GM12878 (cell line): Measurements from ENCODE around the gene HS1BP3. TPM values are rescaled to one million over a fixed set of nuclear protein-coding genes. Genes with fewer than 3 reads are reported as not detected.

Experiments
- ATAC-seq: fragments of 200-7000 bp; cut with Tn5 transposase; 3 replicates; pipeline ENCODE4 v1.9.1; 2020; ENCODE audit warnings: mild to moderate bottlenecking, moderate library complexity
- BruUV-seq: library from RNA; stranded (reverse); fragments of 400-500 nt; replicated peaks from 2 replicates; lab custom pipeline; 2021; lab: Mats Ljungman, UMichigan
- CTCF ChIA-PET: fragments of 300-600 bp; sonication (Branson Sonifier 250); formaldehyde crosslinking; extraction: SDS; loops from one replicate; lab custom pipeline; 2021; ENCODE audit warnings: inconsistent platforms; lab: Yijun Ruan, JAX
- POLR2A ChIA-PET: fragments of 350-600 bp; formaldehyde crosslinking; extraction: SDS; loops from one replicate; lab custom pipeline; 2021; ENCODE audit warnings: inconsistent platforms; lab: Charles Lee
- RAD21 ChIA-PET: fragments of 300-600 bp; sonication (Branson Sonifier 250); formaldehyde crosslinking; loops from one replicate; lab custom pipeline; 2023; ENCODE audit warnings: antibody characterized with exemption; ENCODE audit not compliant: unreplicated experiment; lab: Charles Lee
- SMC1A ChIA-PET: fragments of 300-600 bp; sonication (Branson Sonifier 250); formaldehyde crosslinking; loops from one replicate; lab custom pipeline; 2023; ENCODE audit not compliant: unreplicated experiment, uncharacterized antibody; lab: Charles Lee
- DNase-seq: peaks from one replicate; pipeline ENCODE4 v3.0.0-alpha.2; 2011; ENCODE audit warnings: low read depth, low spot score
- FAIRE-seq: peaks from 3 replicates; lab custom pipeline; 2011; peaks lifted over from hg19 to GRCh38; lab: Jason Lieb, UNC
- H2AFZ ChIP-seq: 2 replicates; pipeline ENCODE4 v1.6.0; 2011; ENCODE audit warnings: low read depth, low read length, control low read depth; ENCODE audit not compliant: control insufficient read depth
- H3K27ac ChIP-seq: 2 replicates; pipeline ENCODE4 v1.5.1; 2011; ENCODE audit warnings: control low read depth; ENCODE audit not compliant: control insufficient read depth, insufficient read depth
- H3K27me3 ChIP-seq, 2 experiments: replicated peaks in 1 of 2; 2 replicates each; pipeline versions ENCODE4 v1.6.0 to v1.6.1; 2011; ENCODE audit warnings: low read length in 1 of 2; ENCODE audit not compliant: control insufficient read depth in 2 of 2, insufficient read depth in 2 of 2
- H3K36me3 ChIP-seq, 2 experiments: 2 replicates each; pipeline ENCODE4 v1.5.1; 2011; ENCODE audit warnings: low read length in 1 of 2; ENCODE audit not compliant: control insufficient read depth in 2 of 2, insufficient read depth in 2 of 2
- H3K4me1 ChIP-seq: 2 replicates; pipeline ENCODE4 v1.6.1; 2011; ENCODE audit warnings: mild to moderate bottlenecking, low read length, moderate library complexity, mixed read lengths; ENCODE audit not compliant: control insufficient read depth, insufficient read depth
- H3K4me2 ChIP-seq: 2 replicates; pipeline ENCODE4 v1.6.0; 2011; ENCODE audit warnings: control low read depth; ENCODE audit not compliant: control insufficient read depth, insufficient read depth
- H3K4me3 ChIP-seq: fragments of 200-600 bp; sonication (generic); 2 replicates; pipeline ENCODE4 v1.5.1; 2016
- H3K79me2 ChIP-seq: 2 replicates; pipeline ENCODE4 v1.6.0; 2011; ENCODE audit warnings: low read length; ENCODE audit not compliant: control insufficient read depth, insufficient read depth
- H3K9ac ChIP-seq: 2 replicates; pipeline ENCODE4 v1.8.0; 2011; ENCODE audit warnings: low read length, control low read depth, mixed read lengths; ENCODE audit not compliant: control insufficient read depth, insufficient read depth
- H3K9me3 ChIP-seq: replicated peaks from 3 replicates; pipeline ENCODE4 v1.5.1; 2011; ENCODE audit warnings: mild to moderate bottlenecking, low read length; ENCODE audit not compliant: control insufficient read depth, insufficient read depth
- H4K20me1 ChIP-seq: 2 replicates; pipeline ENCODE4 v1.6.0; 2011; ENCODE audit not compliant: control insufficient read depth, insufficient read depth
- EP300 ChIP-seq, 2 experiments: fragments of 150-350 bp in 1 of 2; IDR thresholded peaks; 2 replicates each; pipeline ENCODE4 v1.6.1; 2011 to 2012; ENCODE audit warnings: low read depth in 2 of 2, low read length in 2 of 2, borderline replicate concordance in 1 of 2, improper control_type of control experiment in 1 of 2, inconsistent platforms in 1 of 2; ENCODE audit not compliant: control insufficient read depth in 1 of 2
- HCFC1 ChIP-seq: fragments of 150-350 bp; IDR thresholded peaks from 2 replicates; pipeline ENCODE4 v1.6.1; 2014; ENCODE audit warnings: low read length
- MTA2 ChIP-seq: fragments of 450-650 bp; IDR thresholded peaks from 2 replicates; pipeline ENCODE4 v1.6.1; 2016; ENCODE audit warnings: low read depth, mild to moderate bottlenecking, moderate library complexity
- NFIC ChIP-seq: IDR thresholded peaks from 2 replicates; pipeline ENCODE4 v1.6.1; 2012; ENCODE audit warnings: low read depth, mild to moderate bottlenecking, inconsistent platforms, low read length, moderate library complexity
- NFYA ChIP-seq: IDR thresholded peaks from 2 replicates; pipeline ENCODE4 v1.6.1; 2011; ENCODE audit warnings: low read depth, mild to moderate bottlenecking, low read length, improper control_type of control experiment, borderline replicate concordance
- RCOR1 ChIP-seq: conservative IDR thresholded peaks from 2 replicates; pipeline ENCODE4 v1.6.1; 2012; ENCODE audit warnings: low read depth, low read length, improper control_type of control experiment
- RFX5 ChIP-seq: IDR thresholded peaks from 2 replicates; pipeline ENCODE4 v1.6.1; 2011; ENCODE audit warnings: low read depth, low read length, improper control_type of control experiment
- STAT3 ChIP-seq: IDR thresholded peaks from 2 replicates; pipeline ENCODE4 v1.6.1; 2011; ENCODE audit warnings: low read depth, low read length, improper control_type of control experiment
- TAF1 ChIP-seq: IDR thresholded peaks from 2 replicates; pipeline ENCODE4 v1.6.1; 2011; ENCODE audit warnings: mild to moderate bottlenecking, low read depth, low read length, borderline replicate concordance
- TCF3 ChIP-seq: IDR thresholded peaks from 2 replicates; pipeline ENCODE4 v1.6.1; 2012; ENCODE audit warnings: low read depth, mild to moderate bottlenecking, low read length, borderline replicate concordance; ENCODE audit not compliant: insufficient read depth
- WGBS: methylation state at CpG from one replicate; pipeline ENCODE4 v1.1.6; 2016; ENCODE audit warnings: low lambda C conversion rate; ENCODE audit not compliant: insufficient replicate concordance, insufficient coverage; ENCODE audit errors: missing lambda C conversion rate; 5-methylcytosine and 5-hydroxymethylcytosine counted together
- in situ Hi-C: fragments of 300-500 bp; cut with MboI; formaldehyde crosslinking; loops from 9 replicates; pipeline ENCODE4 v1.14.3; 2018; ENCODE audit warnings: mixed read lengths
- intact Hi-C: fragments of 100-400 bp; cut with micrococcal nuclease; formaldehyde crosslinking; loops from one replicate; pipeline ENCODE4 v1.14.2; 2022; ENCODE audit not compliant: unreplicated experiment
- polyA plus RNA-seq, 11 experiments: library from polyadenylated mRNA; depleted of rRNA in 4 of 11; unstranded in 6 of 11; stranded (reverse) in 5 of 11; fragments of >200 nt; fragmentation: Nextera tagmentation in 4 of 11; fragmentation: Illumina TruSeq in 1 of 11; extraction: Ambion mirVana in 4 of 11; extraction: Trizol in 1 of 11; gene quantifications; 1 replicate in 1 of 11; 2 replicates in 10 of 11; pipeline versions ENCODE4 v1.2.1 to v1.2.3, GENCODE V29; 2011 to 2016; ENCODE audit warnings: inconsistent platforms in 2 of 11, missing spikeins in 2 of 11, low read depth in 1 of 11
- total RNA-seq, 4 experiments: library from RNA; depleted of rRNA in 3 of 4; stranded (reverse); fragments of >200 nt in 3 of 4; fragmentation: Illumina TruSeq in 1 of 4; extraction: Trizol in 1 of 4; gene quantifications; 2 replicates each; pipeline versions ENCODE4 v1.2.1 to v1.2.3, GENCODE V29; 2013 to 2021

Gene HS1BP3
- total and polyA plus RNA-seq, 10 of the 15 experiments (the other 5 are each of a cell fraction or from before 2014, with no cell fraction given), result 0.47 to 7.2 (median 4.6) TPM

GRCh38 chr2:20575414-20575813 lies 75.5 kb downstream of the HS1BP3 start:
- no TSS peak for BruUV-seq
- H3K27me3 ChIP-seq, result no peaks in the 10 kb centered on the region
- ChIA-PET RAD21 (interaction anchor here (1.2 to 4.0 kb wide), 4 partner anchors 21 to 128 kb away, joined by 4 to 30 read pairs (median 10); partner anchors contain the start of gene RHOB), CTCF (interaction anchor here (0.6 to 3.8 kb wide), 5 partner anchors 20 to 164 kb away, joined by 3 to 20 read pairs (median 6); no protein-coding TSS in a partner anchor)
- H3K9me3 ChIP-seq, result no peaks in the 10 kb centered on the region
- 97% methylated on average over 4 of the region's 5 CpGs for WGBS
- in situ Hi-C loops (no loop called here), intact Hi-C loops (no loop called here)
- no peak overlapping the region for H3K4me3 ChIP-seq
- DNase-seq, result no peak
- H3K27ac ChIP-seq, result no peak overlapping the region
- no peak overlapping the region for H3K9ac ChIP-seq
- no peak overlapping the region for H2AFZ ChIP-seq
- no peaks in the 10 kb centered on the region for H4K20me1 ChIP-seq
- no peak overlapping the region for H3K4me2 ChIP-seq
- TF ChIP-seq RFX5, result no peak
- no peak for TF ChIP-seq NFIC
- TF ChIP-seq, all 136 proteins: peak for 0
- no peaks in the 10 kb centered on the region for H3K79me2 ChIP-seq
- peaks cover 46% of the 10 kb centered on the region for H3K4me1 ChIP-seq
- ChIA-PET SMC1A (interaction anchor here (0.8 to 4.1 kb wide), 6 partner anchors 9 to 49 kb away, joined by 3 to 26 read pairs (median 8); no protein-coding TSS in a partner anchor), POLR2A (interaction anchor here (0.7 to 2.3 kb wide), 2 partner anchors 21 to 52 kb away, joined by 4 to 13 read pairs; no protein-coding TSS in a partner anchor)
- no peaks in the 10 kb centered on the region for H3K36me3 ChIP-seq
- ATAC-seq, result no peak
- no peak for FAIRE-seq

GRCh38 chr2:20574930-20575329 lies 76.0 kb downstream of the HS1BP3 start:
- POLR2A ChIA-PET, result interaction anchor here (2.3 kb wide), 1 partner anchor 21 kb away, joined by 13 read pairs; no protein-coding TSS in a partner anchor
- intact Hi-C loops (no loop called here), in situ Hi-C loops (no loop called here)
- no peak overlapping the region for H3K4me2 ChIP-seq
- H3K27me3 ChIP-seq, result no peaks in the 10 kb centered on the region
- H4K20me1 ChIP-seq, result no peaks in the 10 kb centered on the region
- RAD21 ChIA-PET, result interaction anchor here (1.2 to 4.0 kb wide), 5 partner anchors 21 to 128 kb away, joined by 4 to 30 read pairs (median 10); partner anchors contain the start of gene RHOB
- DNase-seq (no peak), FAIRE-seq (no peak), ATAC-seq (no peak)
- H3K4me3 ChIP-seq, result no peak overlapping the region
- H3K79me2 ChIP-seq, result no peaks in the 10 kb centered on the region
- CTCF ChIA-PET, result interaction anchor here (0.6 to 3.8 kb wide), 5 partner anchors 21 to 164 kb away, joined by 3 to 20 read pairs (median 6); no protein-coding TSS in a partner anchor
- no peak overlapping the region for H3K27ac ChIP-seq
- no peaks in the 10 kb centered on the region for H3K36me3 ChIP-seq
- SMC1A ChIA-PET, result interaction anchor here (0.8 to 4.1 kb wide), 3 partner anchors 9 to 48 kb away, joined by 3 to 26 read pairs (median 10); no protein-coding TSS in a partner anchor
- H3K9ac ChIP-seq, result no peak overlapping the region
- no TSS peak for BruUV-seq
- peaks cover 44% of the 10 kb centered on the region for H3K4me1 ChIP-seq
- H2AFZ ChIP-seq, result no peak overlapping the region
- 94% methylated on average over 6 of the region's 6 CpGs for WGBS
- TF ChIP-seq RCOR1 (no peak), RFX5 (no peak), HCFC1 (no peak), STAT3 (no peak), TAF1 (no peak), MTA2 (no peak), TCF3 (no peak), NFYA (no peak), EP300 (IDR thresholded peaks at IDR 0.05; ENCODE audit: borderline replicate concordance in 1 of 2, control insufficient read depth in 1 of 2, low read depth in 2 of 2, low read length in 2 of 2) (no peak)
- TF ChIP-seq, all 136 proteins: peak for 0
- H3K9me3 ChIP-seq, result no peaks in the 10 kb centered on the region
